Pons (tissue), 1 donor: ENCODE data around the gene PPY.
"Not testable (repeated sequence)": the region's sequence is repeated elsewhere in the genome, so short reads cannot be mapped to it uniquely, and the experiment has no call there.

Experiments used
- DNase-seq: peaks from one replicate; pipeline ENCODE4 v3.0.0-alpha.2; 2016; ENCODE audit warnings: low spot score

PPY gene

GRCh38 chr17:43942051-43942685 lies at the start of gene PPY:
Gene PPY, minus strand, starts transcription at chr17:43942476. Its CDS starts 822 bp downstream, at chr17:43941654.
- DNase-seq: no peak

GRCh38 chr17:43988301-43988700 lies 46.0 kb upstream of the PPY start:
- no peak for DNase-seq

- no peak for DNase-seq
These were observed 45.1 kb upstream of the PPY start for GRCh38 chr17:43987131-43988021.

GRCh38 chr17:43986225-43986981 lies 44.1 kb upstream of the PPY start:
- no peak for DNase-seq

- DNase-seq: no peak
These were observed 42.2 kb upstream of the PPY start for GRCh38 chr17:43984521-43984920.

GRCh38 chr17:43983515-43984411 lies 41.5 kb upstream of the PPY start:
- DNase-seq: no peak

- no peak for DNase-seq
These were observed 40.9 kb upstream of the PPY start for GRCh38 chr17:43983196-43983514.

- DNase-seq: no peak
These were observed 39.9 kb upstream of the PPY start for GRCh38 chr17:43982171-43982570.

- no peak for DNase-seq
These were observed 37.4 kb upstream of the PPY start for GRCh38 chr17:43979671-43980070.

- DNase-seq: no peak
These were observed 36.7 kb upstream of the PPY start for GRCh38 chr17:43979011-43979410.

GRCh38 chr17:43978078-43978477 lies 35.8 kb upstream of the PPY start:
- DNase-seq: no peak

GRCh38 chr17:43976963-43977837 lies 34.9 kb upstream of the PPY start:
- no peak for DNase-seq

- DNase-seq: no peak
These were observed 33.6 kb upstream of the PPY start for GRCh38 chr17:43975898-43976297.

GRCh38 chr17:43974382-43975266 lies 32.3 kb upstream of the PPY start:
- no peak for DNase-seq

GRCh38 chr17:43972444-43973212 lies 30.4 kb upstream of the PPY start:
- not testable (repeated sequence) for DNase-seq

GRCh38 chr17:43971436-43971835 lies 29.2 kb upstream of the PPY start:
- not testable (repeated sequence) for DNase-seq

GRCh38 chr17:43970366-43970765 lies 28.1 kb upstream of the PPY start:
- no peak for DNase-seq

- no peak for DNase-seq
These were observed 25.1 kb upstream of the PPY start for GRCh38 chr17:43967251-43967875.
